ENCODE measurements around the gene SUMO2.
A peak's percentile ranks its signal among the peaks of the same experiment; 100 is the strongest.
"Not testable (repeated sequence)": the region's sequence is repeated elsewhere in the genome, so short reads cannot be mapped to it uniquely, and the experiment has no call there.

SUMO2 gene

DNA sequence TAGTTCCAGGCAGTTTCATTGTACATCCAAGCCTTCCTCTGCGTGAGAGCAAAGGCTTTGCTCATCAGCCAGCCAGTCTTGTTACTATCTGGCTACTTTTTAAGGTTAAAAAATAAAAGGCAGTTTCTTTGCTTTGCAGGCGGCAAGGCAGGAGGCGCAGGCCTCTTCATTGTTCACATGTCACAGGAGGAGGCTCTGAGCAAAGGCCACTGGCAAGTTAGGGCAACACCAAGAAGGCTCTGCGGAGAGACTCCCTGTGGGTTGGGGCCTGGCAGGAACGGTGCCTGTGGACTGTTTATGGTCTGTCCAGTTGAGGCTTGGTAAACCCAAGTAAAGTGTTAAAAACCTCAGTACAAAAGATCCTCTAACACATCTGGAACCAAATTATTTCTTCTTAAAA, 47.3 kb downstream of the SUMO2 start:
- no peak overlapping the region for H3K4me3 ChIP-seq (replicated peaks; ENCODE audit: low read depth, low read length)
- no peak for DNase-seq (ENCODE audit: low read depth)
- TF ChIP-seq, protein P1, sequence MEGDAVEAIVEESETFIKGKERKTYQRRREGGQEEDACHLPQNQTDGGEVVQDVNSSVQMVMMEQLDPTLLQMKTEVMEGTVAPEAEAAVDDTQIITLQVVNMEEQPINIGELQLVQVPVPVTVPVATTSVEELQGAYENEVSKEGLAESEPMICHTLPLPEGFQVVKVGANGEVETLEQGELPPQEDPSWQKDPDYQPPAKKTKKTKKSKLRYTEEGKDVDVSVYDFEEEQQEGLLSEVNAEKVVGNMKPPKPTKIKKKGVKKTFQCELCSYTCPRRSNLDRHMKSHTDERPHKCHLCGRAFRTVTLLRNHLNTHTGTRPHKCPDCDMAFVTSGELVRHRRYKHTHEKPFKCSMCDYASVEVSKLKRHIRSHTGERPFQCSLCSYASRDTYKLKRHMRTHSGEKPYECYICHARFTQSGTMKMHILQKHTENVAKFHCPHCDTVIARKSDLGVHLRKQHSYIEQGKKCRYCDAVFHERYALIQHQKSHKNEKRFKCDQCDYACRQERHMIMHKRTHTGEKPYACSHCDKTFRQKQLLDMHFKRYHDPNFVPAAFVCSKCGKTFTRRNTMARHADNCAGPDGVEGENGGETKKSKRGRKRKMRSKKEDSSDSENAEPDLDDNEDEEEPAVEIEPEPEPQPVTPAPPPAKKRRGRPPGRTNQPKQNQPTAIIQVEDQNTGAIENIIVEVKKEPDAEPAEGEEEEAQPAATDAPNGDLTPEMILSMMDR (IDR thresholded peaks at IDR 0.05; ENCODE audit: low read length, missing control alignments), result no peak

DNA sequence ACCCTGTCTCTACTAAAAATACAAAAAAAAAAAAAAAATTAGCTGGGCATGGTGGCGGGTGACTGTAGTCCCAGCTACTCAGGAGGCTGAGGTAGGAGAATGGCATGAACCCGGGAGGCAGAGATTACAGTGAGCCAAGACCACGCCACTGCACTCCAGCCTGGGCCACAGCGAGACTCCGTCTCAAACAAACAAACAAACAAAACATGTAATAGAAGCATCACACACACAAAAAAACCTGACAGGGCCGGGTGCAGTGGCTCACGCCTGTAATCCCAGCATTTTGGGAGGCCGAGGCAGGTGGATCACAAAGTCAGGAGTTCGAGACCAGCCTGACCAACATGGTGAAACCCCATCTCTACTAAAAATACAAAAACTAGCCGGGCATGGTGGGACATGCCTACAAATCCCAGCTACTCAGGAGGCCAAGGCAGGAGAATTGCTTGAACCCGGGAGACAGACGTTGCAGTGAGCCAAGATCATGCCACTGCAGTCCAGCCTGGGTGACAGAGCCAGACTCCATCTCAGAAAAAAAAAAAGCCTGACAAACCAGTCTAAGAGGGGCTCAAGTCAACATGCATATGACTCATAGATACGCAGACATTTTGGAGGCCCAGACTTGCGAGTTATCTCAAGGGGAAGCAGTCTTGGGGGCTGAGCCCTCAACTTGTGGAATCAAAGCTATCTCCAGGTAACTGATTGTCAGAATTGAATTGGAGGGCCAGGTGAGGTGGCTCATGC, 49.0 kb downstream of the SUMO2 start:
- not testable (repeated sequence) for H3K4me3 ChIP-seq (replicated peaks; ENCODE audit: low read depth, low read length); DNase-seq (ENCODE audit: low read depth)

DNA sequence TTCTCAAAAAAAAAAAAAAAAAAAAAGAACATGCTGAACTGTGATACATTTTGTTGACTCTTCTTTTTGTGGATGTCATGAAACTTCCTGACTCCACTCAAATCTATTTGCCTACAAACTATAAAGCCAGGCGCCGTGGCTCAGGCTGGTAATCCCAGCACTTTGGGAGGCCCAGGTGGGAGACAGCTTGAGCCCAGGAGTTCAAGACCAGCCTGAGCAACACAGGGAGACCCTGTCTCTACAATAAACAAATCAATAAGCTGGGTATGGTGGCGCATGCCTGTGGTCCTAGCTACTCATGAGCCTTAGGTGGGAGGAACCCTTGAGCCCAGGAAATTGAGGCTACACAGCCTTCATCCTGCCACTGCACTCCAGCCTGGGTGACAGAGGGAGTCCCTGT, 49.8 kb downstream of the SUMO2 start:
- TF ChIP-seq, protein P1 (IDR thresholded peaks at IDR 0.05; ENCODE audit: low read length, missing control alignments), result no peak
- no peak for DNase-seq (ENCODE audit: low read depth)
- no peak overlapping the region for H3K4me3 ChIP-seq (replicated peaks; ENCODE audit: low read depth, low read length)

DNA sequence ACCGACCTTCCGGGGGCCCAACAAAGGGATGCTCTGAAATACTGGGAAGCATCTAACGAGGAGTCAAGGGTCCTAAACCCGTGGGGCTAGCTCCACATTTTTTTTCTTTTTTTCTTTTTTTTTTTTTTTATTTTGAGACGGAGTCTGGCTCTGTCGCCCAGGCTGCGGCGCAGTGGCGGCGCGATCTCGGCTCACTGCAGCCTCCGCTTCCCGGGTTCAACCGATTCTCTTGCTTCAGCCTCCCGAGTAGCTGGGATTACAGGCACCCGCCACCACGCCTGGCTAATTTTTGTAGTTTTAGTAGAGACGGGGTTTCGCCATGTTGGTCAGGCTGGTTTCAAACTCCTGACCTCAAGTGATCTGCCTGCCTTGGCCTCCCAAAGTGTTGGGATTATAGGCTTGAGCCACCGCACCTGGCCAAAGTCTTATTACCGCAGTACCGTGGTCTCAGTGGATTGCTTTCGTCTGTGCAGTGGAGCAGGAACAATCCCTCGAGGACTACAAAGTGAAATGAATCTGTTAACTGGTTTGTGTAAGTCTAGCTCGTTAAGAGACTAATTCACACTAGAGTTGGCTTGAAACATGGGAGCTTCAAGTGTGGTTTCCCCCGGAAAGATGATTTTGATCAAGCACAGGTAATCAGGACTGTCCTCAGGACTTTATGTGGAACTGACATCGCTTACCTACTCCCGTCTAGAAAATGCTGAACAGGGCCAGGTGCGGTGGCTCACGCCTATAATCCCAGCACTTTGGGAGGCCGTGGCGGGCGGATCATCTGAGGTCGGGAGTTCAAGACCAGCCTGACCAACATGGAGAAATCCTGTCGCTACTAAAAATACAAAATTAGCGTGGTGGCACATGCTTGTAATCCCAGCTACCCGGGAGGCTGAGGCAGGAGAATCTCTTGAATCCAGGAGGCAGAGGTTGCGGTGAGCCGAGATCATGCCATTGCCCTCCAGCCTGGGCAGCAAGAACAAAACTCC, 50.5 kb downstream of the SUMO2 start:
- not testable (repeated sequence) for DNase-seq (ENCODE audit: low read depth)
- H3K4me3 ChIP-seq (replicated peaks; ENCODE audit: low read depth, low read length), result peak overlapping the region; percentile 73

DNA sequence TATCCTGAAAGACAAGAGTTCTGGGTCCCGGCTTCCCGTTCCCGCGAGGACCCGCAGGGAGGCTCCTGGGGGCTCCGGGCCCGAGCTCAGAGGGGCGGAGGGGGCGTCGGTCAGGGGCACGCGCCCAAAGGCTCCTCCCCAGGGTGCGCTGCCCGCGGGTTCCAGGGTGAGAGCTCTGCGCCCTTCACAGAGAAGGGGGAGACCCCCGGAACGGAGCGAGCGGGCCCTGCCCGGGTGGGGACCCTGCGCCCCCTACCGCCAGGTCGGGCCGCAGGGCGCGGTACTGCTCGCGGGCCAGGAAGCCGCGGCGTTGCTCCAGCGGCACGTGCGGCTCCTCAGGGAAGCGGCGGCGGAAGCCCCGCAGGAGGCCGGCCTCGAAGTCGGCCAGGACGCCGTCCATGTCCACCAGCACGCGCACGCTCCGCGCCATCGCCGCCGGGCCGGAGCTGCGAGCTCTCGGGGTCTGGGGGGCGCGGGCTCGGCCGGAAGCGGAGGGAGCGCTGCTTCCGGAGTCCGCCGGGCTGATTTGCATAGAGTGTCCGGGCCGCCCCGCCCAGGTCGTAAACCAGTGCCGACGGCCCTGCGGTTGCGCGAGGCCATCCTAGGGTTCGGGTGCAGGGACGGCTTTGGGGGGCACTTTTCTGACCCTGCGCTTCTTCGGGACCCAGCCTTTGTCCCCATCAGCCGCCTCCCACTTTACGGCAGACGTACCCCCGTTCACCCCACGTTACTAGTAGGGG, 51.3 kb downstream of the SUMO2 start, which contains the start of gene NT5C:
NT5C (minus strand) TSS at position 465 of the 740 bp plus-strand sequence; CDS start at position 430, 35 bp downstream.
- peak within 1 kb of the TSS; percentile 73 for H3K4me3 ChIP-seq (replicated peaks; ENCODE audit: low read depth, low read length)
- peak; percentile 75 for DNase-seq (ENCODE audit: low read depth)
- TF ChIP-seq, protein P1 (IDR thresholded peaks at IDR 0.05; ENCODE audit: low read length, missing control alignments), result peak; percentile 27

DNA sequence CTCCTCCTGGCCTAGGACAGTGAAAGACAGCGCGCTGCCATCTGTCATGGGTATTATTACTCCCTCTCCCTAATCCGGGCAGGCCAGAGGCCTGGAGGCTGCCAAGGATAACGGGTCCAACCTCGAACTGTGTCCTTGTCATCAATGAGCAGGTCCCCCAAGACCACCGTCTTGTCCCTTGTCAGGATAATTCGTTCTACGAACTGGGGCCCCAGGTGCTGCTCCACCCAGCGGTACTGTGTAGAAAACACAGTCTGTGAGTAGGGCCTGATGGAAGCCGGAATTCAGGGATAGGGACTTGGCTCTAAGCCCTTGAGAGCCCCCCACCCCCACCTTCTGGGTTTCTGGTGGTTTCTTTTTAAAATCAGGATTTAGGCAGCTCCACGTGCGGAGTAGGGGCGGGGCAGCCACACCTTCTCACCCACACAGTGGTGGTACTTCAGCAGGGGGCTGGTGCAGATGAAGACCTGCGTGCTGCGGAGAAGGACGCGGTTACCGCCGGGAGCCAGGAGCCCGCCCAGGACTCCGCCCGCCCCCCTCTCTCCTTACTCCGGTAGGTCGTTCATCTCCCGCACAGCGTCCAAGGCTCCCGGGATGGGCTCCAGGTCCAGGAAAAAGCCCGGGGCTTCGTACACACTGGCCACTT, 52.0 kb downstream of the SUMO2 start:
- peak; percentile 67 for DNase-seq (ENCODE audit: low read depth)
- TF ChIP-seq, protein P1 (IDR thresholded peaks at IDR 0.05; ENCODE audit: low read length, missing control alignments), result peak; percentile 62

DNA sequence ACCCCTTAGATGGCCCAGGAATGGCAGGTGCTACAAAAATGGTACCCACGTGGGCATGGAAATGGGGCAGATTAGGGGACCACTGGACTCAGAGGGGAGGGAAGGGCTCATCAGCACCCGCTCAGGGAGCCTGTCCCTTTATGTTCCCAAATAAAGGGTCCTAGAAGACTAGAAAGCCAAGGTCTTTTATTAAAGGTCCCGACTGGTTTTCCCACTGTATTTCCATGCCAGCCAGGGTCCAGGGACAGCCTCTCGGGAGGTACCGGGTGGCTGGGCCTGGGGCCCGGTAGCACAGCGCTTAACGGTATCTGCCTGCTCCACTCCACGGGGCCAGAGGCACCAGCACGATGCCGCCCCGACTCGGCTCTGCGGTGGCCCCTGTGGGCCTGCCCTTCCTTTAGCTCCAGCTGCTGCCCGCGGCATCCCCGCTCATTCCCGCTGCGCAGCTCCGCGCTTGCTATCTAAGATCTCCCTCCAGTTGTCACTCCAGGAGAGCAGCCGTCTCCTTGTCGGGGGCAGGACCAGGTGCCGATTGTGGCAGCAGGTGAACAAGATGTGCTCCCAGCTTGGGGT, 52.6 kb downstream of the SUMO2 start:
- DNase-seq (ENCODE audit: low read depth), result no peak
- TF ChIP-seq, protein P1 (IDR thresholded peaks at IDR 0.05; ENCODE audit: low read length, missing control alignments), result no peak
- H3K4me3 ChIP-seq (replicated peaks; ENCODE audit: low read depth, low read length), result peak overlapping the region; percentile 73

More for the DNA sequence above, 52.0 kb downstream of the SUMO2 start:
- peak overlapping the region; percentile 73 for H3K4me3 ChIP-seq (replicated peaks; ENCODE audit: low read depth, low read length)
